GM19239 (cell line): ENCODE measurements around the gene CHEK2.
"Not testable (repeated sequence)": the region's sequence is repeated elsewhere in the genome, so short reads cannot be mapped to it uniquely, and the experiment has no call there.

Source experiments
- DNase-seq: peaks from one replicate; pipeline ENCODE4 v3.0.0; 2011; ENCODE audit warnings: low spot score; ENCODE audit not compliant: insufficient read length
- FAIRE-seq: peaks from 2 replicates; lab custom pipeline; 2011; peaks lifted over from hg19 to GRCh38; lab: Jason Lieb, UNC

The CHEK2 gene

DNA sequence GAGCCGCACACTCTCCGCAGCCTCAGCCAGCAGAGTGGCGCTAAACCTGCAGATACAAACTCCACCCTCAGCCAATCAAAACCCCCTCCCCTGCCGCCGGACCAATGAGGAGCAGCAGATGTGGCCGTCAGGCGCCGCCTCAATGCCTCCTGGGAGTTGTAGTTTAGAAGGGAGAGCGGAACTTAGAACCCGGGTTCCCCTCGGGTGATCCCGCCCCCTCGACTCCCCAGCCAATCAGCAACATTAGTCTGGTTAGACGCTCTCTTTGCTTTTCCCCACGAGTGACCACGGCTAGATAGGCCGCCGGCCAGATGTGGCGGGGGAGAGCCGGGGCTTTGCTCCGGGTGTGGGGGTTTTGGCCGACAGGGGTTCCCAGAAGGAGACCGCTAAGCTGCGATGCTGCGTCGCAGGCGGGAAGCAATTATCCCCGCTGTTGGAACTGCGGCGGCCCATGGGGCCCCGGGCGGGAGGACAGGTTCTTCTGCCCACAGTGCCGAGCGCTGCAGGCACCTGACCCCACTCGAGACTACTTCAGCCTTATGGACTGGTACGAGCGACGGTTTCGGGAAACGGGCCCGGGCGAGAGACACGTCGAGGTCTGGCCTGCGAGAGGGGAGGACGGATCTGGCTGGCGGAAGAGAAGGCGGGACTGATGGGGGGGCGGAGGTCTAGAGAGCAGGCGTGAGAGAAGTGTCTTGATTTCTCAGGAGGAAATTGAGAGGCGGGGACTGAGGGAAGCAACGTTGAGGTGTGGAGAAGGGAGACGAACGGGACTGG is at the start of gene CHEK2, which contains the start of gene HSCB:
Gene CHEK2 (minus strand): TSS at position 36 of the 777 bp plus-strand sequence. CDS start 7,099 bp downstream, outside the sequence.
Gene HSCB (plus strand): TSS at position 255 of the 777 bp plus-strand sequence. CDS start 57 bp downstream, at position 312.
- DNase-seq: peak; percentile 80
- peak; percentile 99 for FAIRE-seq

DNA sequence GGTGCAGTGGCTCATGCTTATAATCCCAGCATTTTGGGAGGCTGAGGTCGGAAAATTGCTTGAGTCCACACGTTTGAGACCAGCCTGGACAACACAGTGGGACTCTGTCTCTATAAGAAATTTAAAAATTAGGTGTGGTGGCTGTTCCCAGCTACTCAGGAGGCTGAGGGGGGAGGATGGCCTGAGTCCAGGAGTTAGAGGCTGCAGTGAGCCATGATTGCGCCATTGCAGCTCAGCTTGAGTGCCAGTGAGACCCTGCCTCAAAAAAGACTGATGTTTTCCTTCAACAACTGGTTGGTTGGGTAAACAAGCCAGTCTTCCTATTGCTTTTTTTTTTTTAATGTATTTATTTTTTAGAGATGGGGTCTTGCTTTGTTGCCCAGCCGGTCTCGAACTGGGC is 49.5 kb upstream of the CHEK2 start:
- no peak for FAIRE-seq
- no peak for DNase-seq

DNA sequence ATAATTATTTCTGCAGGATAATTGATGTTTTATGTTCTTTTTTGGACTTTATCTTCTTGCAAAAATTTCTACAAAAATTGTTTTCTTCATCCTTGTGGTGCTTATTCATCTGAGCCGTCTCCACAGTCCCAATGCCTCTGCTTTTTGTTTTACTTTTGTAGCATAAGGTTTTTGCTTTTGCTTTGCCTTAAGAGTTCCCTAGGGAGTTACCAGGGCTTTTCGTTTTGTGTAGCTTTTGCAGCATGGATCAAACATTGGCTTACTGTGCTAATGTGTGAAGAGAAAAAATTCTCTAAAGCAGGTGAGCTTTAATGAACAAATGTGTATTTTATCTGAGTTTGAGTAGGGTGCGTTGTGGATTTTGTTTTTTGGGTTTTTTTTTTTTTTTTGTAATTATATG is 47.0 kb upstream of the CHEK2 start:
- DNase-seq (no peak), FAIRE-seq (peak; percentile 18)

DNA sequence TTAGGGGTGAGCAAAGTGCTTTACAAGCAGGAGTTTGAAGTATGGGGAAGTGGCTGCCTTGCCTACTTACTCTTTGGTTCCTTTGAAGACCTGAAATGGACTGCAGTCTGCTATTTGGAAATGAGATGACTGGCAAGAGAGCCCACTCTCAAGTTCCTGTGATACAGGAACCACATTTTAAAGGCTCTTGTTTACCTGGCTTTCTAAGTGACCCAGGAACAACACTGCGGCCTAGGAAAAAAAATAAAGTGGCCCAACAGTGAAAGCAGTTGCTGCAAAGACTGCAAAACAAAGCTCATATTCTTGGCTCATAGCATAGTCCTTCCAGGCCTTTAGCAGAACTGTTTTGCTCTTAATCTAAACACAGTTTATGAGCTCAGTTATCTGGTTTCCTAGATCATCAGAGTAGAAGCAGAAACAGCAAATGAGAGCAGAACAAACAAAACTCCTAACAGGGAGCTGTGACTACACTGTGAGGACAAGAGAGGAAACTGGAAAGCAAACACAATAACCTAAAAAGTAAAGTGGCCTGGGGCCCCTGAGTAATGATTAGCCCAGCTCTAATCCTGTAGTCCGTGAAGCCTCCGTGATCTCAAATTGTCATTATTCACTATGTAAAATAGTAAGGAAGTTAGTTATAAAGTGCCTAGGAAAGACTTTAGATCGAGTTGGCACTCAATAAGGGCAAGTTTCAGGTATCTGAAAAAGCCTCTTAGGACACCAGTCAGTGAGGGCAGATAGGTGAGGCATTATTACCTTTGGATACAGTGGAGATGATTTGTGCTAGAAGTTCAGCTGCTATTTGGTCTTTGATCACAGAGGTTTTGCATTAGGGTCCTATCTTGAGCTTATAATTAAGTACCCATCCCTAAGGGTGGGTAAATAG is 42.4 kb upstream of the CHEK2 start:
- no peak for FAIRE-seq
- no peak for DNase-seq

DNA sequence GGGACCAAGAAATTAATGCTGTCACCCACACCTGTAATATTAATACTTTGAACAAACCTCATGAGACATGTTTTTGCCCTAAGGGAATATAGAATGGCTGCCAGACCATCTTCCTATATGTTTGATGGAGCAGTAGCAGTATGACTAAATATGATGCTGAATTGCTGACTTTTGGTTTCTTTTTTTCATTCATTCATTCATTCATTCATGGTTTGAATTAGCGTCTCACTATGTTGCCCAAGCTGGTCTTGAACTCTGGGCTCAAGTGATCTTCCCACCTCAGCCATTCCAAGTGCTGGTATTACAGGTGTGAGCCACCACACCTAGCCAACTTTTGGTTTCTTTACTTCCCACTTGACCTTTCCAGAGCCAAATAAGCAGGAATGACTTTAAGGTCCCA is 38.7 kb upstream of the CHEK2 start:
- DNase-seq: no peak
- no peak for FAIRE-seq

DNA sequence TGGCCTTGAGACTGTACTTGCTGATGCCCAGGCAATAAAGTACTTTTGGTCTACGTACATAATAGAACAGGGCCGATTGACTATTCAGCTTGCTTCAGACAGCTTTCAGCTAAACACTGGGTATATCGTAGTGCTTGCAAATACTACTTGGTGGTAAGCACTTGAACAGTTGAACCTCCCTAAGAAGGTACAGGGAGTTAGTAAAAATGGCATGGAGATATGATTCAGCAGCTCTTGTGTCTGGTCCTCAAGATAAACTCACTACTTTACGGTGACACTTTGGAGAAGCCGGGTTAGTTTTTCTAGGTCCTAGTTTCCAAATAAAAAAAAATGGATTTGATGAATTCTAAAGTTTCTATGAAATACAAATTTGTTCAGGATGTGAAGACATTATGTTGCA is 38.2 kb upstream of the CHEK2 start:
- DNase-seq: no peak

DNA sequence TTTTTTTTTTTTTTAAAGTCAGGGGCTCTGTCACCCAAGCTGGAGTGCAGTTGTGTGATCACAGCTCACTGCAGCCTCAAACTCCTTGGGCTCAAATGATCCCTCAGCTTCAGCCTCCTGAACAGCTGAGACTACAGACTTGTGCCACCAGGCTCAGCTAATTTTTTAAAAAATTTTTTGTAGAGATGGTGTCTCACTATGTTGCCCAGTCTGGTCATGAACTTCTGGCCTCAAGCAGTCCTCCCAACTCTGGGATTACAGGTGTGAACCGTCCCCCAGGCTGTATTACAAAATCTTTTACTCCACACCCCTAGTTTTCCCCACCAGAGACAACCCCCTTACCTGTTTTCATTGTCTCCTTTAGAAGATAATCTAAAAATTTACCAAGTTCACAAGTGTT is 32.8 kb upstream of the CHEK2 start:
- DNase-seq (no peak), FAIRE-seq (no peak)

More for the DNA sequence above, 38.2 kb upstream of the CHEK2 start:
- no peak for FAIRE-seq

DNA sequence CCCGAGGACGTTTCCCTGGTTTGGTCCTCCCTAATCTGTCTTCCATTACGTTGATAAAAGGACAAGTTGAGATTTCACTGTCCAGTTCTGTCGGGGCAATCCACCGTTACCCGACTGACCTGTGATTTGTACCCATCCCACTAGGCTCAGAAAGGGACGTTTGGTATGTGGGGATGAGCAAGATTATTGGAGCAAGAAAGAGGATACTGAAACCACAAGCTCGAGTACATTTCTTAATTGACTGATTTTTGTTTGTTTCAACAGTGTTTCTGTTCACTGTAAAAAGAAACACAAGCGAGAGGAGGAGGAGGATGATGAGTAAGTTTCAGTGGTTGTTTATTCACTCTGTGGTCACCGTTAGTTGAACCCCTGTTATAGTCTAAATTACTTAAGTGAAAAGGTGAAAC is 31.8 kb upstream of the CHEK2 start:
- FAIRE-seq: peak; percentile 88
- peak; percentile 38 for DNase-seq

DNA sequence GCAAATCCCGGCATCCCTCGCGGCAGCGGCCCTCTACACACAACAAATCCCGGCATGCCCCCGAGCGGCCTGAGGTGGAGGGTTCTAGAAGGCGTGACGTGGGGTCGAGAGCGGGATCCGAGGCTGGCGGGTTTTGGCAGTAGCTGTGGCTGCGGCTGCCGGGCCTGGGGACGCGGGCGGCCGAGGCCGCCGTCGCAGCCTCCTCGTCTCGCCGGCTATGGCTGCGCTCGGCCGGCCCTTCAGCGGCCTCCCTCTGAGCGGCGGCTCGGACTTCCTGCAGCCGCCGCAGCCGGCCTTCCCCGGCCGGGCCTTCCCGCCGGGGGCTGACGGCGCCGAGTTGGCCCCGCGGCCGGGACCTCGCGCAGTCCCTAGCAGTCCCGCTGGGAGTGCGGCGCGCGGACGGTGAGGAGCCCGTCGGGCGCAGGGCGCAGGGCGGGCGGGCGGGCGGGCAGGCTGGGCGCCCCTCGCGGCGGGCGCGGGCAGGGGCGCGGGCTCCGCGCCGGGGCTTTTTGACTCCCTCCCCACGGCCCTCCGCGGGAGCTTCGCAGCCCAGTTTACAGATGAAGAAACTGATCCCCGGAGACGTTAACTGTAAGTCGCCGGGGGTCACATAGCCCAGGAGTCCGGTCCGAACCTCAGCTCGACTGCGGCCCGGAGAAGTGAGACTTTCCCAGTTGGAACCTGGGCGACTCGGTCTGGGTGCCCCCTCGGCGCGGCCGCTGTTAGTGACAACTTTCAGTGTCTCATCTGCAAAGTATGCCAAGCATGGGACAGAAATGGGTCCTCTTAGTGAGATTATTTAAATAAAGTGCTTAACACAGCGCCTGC is 31.2 kb upstream of the CHEK2 start, which contains the start of gene CCDC117:
Gene CCDC117 (plus strand): TSS at position 63 of the 828 bp plus-strand sequence. CDS start 155 bp downstream, at position 218.
- FAIRE-seq (peak; percentile 89), DNase-seq (peak; percentile 98)

DNA sequence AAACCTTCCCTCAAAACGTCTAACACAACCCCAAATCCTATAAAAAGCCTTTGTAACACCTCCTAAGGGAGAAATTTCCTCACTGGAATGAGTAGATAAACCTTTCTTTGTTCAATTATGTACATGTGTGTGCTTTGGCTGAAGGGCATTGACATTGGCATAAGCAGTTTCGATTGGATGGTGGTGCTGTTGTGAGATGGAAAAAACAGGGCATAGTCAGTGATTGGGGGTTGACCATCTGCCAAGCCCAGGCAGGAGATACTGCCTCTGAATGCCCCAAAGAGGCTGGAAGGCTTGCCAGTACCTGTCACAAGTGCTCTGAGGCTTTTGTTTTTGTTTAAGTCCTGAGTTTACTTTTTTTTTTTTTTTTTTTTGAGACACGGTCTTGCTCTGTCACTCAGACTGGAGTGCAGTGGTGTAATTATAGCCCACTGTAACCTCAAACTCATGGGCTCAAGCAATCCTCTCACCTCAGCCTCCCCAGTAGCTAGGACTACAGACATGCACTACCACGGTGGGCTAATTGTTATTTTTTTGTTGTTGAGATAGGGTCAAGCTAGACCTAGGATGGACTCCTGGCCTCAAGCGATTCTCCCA is 29.7 kb upstream of the CHEK2 start:
- DNase-seq (no peak), FAIRE-seq (no peak)

DNA sequence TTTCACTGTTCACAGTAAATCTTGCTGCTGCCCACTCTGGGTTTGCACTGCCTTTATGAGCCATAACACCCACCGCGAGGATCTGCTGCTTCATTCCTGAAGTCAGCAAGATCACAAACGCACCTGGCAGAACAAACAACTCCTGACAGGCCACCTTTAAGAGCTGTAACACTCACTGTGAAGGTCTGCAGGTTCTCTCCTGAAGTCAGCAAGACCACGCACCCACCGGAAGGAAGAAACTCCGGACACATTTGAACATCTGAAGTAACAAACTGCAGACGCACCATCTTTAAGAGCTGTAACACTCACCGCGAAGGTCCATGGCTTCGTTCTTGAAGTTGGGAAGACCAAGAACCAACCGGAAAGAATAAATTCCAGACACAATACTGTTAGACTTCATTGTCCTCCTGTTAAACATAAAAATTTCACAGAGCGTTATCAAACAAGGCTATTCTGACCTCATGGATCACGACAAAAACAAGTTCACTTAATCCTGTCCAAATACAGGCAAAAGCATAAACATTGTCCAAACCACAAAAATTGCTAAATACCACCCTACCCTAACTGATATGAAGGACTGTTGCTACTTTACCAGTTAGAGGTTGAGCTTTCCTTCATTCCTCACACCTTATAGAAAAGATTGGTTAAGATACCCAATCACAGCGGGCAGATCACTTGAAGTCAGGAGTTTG is 27.9 kb upstream of the CHEK2 start:
- FAIRE-seq: no peak
- DNase-seq: no peak

DNA sequence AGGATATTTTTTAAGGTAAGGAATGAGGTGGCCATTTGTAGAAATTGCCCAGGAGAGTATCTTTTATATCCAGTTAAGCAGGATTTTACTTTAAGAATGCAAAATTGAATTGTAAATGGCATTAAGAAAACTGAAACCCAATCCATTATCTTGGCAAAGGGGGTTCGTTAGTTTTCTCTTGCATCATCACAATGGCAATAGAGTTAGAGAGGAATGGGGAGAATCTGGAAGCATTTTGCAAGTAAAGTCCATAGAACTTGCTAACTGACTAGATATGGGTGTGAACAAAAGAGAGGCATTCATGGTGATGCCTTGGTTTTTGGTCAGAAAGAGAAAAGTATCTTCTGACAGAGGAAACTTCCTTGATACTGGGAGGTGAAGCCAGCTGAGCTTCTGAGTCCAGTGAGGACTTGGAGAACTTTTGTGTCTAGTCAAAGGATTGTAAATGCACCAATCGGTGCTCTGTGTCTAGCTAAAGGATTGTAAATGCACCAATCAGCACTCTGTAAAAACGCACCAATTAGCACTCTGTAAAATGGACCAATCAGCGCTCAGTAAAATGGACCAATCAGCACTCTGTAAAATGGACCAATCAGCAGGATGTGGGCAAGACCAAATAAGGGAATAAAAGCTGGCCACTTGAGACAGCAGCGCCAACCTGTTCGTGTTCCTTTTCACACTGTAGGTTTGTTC is 27.2 kb upstream of the CHEK2 start:
- FAIRE-seq: no peak
- no peak for DNase-seq

DNA sequence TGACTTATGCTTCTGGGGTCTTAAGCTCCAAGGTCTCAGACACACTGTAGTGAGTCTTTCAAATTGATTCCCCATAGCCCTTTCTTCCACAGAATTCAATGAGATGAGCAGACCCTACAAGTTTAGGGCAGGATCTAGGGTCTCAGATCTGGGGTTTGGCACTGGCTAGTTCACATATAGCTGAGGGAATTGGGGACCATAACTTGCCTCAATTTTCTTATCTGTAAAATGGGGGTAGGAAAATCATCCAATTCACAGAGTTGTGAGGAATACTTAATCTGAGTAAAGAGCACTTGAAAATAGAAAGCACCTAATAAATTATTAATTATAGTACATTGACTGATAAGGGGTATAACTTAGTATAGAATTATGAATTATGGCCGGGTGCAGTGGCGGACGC is 25.0 kb upstream of the CHEK2 start:
- no peak for FAIRE-seq
- no peak for DNase-seq

DNA sequence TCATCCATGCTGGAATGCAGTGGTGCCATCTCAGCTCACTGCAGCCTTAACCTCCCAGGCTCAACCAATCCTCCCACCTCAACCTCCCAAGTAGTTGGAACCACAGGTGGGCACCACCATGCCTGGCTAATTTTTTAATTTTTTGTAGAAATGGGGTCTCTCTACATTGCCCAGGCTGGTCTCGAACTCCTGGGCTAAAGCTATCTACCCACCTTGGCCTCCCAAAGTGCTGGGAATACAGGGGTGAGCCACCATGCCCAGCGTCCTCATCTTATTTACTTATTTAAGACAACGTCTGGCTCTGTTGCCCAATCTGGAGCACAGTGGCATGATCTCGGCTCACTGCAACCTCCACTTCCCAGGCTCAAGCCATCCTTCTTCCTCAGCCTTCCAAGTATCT is 20.4 kb upstream of the CHEK2 start:
- not testable (repeated sequence) for DNase-seq

DNA sequence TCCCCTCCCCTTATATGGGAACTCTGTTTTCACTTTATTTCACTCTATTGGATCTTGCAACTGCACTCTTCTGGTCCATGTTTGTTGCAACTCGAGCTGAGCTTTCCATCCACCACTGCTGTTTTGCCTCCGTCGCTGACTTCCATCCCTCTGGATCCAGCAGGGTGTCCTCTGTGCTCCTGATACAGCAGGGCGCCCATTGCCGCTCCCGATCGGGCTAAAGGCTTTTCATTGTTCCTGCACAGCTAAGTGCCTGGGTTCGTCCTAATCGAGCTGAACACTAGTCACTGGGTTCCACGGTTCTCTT is 19.8 kb upstream of the CHEK2 start:
- no peak for FAIRE-seq
- DNase-seq: no peak

More for the DNA sequence above, 20.4 kb upstream of the CHEK2 start:
- not testable (repeated sequence) for FAIRE-seq

DNA sequence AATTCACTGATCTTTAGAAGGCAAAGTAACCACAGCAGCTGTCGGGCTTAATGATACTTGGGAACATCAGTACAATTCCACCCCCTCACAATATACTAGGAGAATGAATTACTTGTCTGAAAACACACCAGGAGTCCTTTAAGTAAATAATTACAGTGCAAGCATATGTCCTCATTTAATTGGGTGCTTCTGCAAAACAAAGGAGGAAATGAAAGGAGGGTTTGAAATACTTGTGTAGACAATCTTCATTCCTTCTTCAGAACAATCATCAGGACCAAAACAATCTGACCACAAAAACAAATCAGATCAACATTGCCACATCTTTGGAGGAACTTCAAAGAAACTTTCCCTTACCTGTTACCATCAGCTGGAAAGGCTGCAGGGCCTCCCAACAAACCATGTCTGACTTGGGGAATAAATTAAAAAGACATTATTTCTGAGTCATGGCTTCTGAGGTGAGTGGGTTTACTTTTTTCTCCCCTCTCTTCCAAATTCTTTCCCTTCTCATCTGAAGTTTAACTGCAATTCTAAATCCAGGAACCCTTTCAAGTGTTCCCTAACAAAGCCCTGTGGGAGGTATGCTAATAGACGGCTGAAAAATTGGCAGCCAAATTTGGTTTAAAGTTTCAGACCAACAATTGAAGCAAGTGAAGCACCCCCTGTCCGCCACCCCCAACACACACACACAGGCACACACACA is 18.4 kb upstream of the CHEK2 start:
- FAIRE-seq (peak; percentile 80), DNase-seq (no peak)

DNA sequence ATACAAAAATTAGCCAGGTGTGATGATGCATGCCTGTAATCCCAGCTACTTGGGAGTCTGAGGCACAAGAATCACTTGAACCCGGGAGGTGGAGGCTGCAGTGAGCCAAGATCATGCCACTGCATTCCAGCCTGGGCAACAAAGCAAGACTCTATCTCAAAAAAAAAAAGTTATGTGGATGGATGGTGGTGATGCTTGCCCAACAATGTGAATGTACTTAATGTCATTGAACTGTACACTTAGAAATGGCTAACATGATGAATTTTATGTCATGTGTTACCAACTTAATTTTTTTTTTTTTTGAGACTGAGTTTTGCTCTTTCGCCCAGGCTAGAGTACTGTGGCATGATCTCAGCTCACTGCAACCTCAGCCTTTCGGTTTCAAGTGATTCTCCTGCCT is 12.9 kb upstream of the CHEK2 start:
- not testable (repeated sequence) for FAIRE-seq, DNase-seq

DNA sequence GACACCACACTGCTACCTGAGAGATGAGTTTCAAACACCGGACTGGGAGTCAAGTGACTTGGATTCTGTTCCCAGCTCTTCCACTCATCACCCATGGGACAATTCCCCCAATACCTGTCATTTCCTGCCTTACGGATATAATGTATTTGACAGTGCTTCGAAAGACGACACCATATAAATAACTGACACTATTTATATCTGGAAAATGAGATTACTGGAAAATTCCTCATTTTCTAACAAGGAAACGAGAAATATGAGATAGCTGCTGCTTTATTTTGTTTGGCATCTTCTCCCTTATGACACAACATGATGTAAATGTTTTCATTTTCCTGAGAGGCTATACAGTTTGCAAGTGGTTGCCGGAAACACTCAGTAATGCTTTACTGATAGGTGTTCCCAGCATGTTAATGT is 8.9 kb upstream of the CHEK2 start:
- no peak for FAIRE-seq
- no peak for DNase-seq
